ENCODE measurements around the gene DIS3L2. TPM values are rescaled to one million over a fixed set of nuclear protein-coding genes. Genes with fewer than 3 reads are reported as not detected.
"Not testable (repeated sequence)": the region's sequence is repeated elsewhere in the genome, so short reads cannot be mapped to it uniquely, and the experiment has no call there.

Gene DIS3L2
- total RNA-seq, 1 donor from 2014 or later = 33.0 TPM

- no peak for DNase-seq (ENCODE audit: low spot score in 2 of 2)
- no peak for FAIRE-seq
Observed at GRCh38 chr2:232336981-232337720, 375.6 kb downstream of the DIS3L2 start.

DNA sequence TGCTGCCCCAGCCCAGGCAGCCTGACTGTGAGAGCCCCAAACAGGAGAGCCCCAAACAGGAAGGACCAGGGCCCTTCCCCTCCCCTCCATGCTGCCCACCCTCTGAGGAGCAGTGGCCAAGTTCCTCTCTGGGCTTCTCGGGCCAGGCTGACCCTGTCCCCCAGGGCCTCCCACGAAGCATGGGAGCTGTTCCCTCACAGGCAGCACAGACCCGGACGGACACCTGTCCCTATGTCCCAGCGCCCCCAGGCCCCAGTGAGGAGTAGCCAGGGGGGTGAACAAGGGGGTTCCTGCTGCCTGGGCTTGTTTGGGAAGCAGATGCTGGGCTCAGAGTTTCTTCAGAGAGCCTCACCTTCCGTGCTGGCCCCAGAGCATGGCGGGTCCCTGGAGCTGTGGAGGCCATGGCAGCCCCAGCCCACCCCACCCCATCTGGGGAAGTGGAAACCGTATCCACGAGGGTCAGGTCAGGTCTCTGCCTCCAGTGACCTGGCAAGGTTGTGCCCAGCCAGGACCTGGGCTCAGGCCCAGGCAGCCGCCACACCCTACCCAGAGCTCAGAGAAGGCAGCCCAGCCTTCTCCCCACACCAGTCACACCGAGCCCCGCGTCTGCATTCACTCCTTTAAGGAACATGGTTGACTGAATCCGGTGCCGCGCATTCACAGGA is 376.7 kb downstream of the DIS3L2 start:
- DNase-seq (ENCODE audit: low spot score in 2 of 2); FAIRE-seq: not testable (repeated sequence)

GRCh38 chr2:232338759-232339106 is 377.2 kb downstream of the DIS3L2 start:
- no peak for FAIRE-seq
- DNase-seq (ENCODE audit: low spot score in 2 of 2) = no peak

- DNase-seq (ENCODE audit: low spot score in 2 of 2) = no peak
- no peak for FAIRE-seq
Observed at GRCh38 chr2:232339121-232340081, 377.9 kb downstream of the DIS3L2 start.

DNA sequence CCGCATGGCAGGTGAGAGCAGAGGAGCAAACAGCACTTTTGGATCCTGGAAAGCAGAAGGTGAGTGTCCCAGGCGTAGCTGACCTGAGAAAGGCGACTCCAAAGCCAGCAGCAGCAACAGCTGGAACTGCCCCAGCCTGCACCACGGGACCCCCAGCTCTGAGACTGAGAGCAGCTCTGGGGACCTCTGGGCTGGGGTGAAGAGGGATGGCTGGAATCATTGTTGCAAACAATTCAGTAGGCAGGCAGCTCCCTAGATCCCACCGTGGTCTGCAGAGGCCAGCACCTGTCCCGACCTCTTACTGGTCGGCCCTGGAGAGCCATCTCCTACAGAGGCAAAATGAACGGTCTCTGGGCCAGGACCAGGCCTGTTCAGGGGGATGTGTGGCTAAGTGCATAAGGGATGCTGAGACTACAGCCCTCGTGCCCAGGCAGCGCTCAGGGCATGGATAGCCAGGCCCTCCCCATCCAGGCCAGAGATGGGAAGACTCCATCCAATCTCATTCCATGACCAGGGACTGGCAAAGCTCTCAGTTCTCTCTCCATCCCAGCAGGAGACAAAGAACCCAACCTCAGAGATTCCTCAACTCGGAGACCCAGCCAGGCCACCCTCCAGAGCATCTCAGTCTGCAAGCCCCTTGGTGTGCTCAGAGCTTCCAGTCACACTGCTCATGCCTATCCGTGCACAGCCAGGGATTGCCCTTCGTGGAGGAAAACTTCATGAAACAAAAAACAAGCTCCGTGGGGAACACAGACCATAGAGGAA is 378.8 kb downstream of the DIS3L2 start:
- FAIRE-seq (no peak), DNase-seq (ENCODE audit: low spot score in 2 of 2) (no peak)

GRCh38 chr2:232341061-232341738 is 379.7 kb downstream of the DIS3L2 start:
- FAIRE-seq = no peak
- no peak for DNase-seq (ENCODE audit: low spot score in 2 of 2)

DNA sequence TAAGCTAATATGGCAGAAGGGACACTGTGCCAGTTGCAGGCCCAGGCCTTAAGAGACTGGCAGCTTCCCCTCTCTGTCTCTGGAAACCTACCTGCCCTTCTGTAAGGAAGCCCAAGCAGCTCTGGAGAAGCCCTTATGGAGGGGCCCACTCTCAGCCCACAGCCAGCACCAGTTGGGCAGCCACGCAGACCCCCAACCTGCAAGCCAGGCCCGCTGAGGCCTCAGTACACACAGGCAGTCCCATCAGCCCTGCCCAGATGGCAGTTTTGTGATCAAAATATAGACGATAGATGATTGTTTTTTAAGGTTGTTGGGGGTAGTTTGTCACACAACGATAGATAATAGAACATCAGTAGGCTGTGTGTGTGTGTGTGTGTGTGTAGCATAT is 380.2 kb downstream of the DIS3L2 start:
- DNase-seq (ENCODE audit: low spot score in 2 of 2) = no peak
- FAIRE-seq = no peak

DNA sequence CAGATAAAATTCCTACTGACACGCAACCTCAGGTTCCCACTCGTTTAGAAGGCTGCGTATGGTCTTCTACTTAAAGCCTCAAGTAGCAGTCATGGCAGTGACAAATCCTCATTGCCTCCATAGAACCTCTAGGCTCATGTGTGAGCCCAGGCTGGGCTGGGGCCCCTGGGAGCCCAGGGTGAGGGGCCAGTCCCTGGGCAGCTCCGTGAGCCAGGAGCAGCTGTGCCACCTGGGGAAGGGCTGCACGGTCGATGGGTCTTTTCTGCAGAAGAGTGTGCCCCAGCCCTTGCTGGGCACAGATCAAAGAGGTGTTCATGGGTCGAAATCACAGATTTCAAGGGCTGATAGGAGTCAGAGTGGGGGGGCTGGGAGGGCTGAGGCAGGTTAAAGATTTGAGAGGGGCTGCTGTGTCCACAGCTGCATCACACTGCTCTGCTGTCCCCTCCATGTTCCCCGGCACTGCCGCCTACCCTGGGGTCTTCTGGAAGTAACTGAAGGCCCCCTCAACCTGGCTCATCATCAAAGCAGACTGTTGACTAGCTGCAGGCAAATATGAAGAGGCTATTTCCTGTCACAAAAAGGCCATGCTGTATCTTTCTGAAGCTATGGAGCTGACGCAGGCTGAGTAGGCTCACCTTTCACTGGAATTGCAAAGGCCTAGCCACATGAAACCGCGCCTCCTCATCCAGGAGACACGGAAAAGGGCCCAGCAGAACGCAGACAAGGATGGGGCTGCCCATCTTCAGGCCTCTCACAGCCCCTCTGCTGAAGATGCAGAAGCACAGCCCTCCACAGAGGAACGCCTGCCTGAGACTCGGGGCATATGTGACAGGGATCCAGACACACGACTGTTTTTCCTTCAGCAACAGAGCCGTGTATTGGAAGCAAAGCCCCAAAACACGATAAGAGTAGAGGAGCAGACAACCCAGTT is 381.4 kb downstream of the DIS3L2 start:
- DNase-seq (ENCODE audit: low spot score in 2 of 2) = no peak
- no peak for FAIRE-seq

- no peak for FAIRE-seq
- no peak for DNase-seq (ENCODE audit: low spot score in 2 of 2)
Observed at GRCh38 chr2:232343821-232344220, 382.3 kb downstream of the DIS3L2 start.

GRCh38 chr2:232345251-232345650 is 383.7 kb downstream of the DIS3L2 start:
- no peak for DNase-seq (ENCODE audit: low spot score in 2 of 2)
- FAIRE-seq = no peak

- DNase-seq (ENCODE audit: low spot score in 2 of 2) (no peak), FAIRE-seq (no peak)
Observed at GRCh38 chr2:232347369-232347768, 385.9 kb downstream of the DIS3L2 start.

DNA sequence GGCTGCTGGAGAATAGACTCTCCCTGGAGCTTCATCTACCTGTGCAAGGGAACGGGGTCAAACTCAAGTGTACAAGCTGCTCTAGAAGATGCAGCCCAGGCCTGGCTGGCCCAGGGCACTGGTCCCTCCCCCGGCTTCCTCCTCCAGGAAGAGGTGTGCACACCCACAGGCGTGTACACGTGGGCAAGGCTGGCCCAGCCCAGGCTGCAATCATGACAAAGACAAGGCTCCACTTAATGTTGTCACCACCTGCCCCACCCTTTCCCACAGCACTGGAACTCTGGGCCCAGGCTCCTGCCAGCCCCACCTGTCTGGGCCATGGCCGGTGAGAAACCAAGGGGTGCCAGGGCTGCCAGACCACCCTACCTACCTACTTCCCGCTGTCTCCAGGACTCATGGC is 387.4 kb downstream of the DIS3L2 start:
- DNase-seq (ENCODE audit: low spot score in 2 of 2) (no peak), FAIRE-seq (no peak)

- FAIRE-seq = no peak
- DNase-seq (ENCODE audit: low spot score in 2 of 2) = no peak
Observed at GRCh38 chr2:232349546-232349945, 388.0 kb downstream of the DIS3L2 start.

DNA sequence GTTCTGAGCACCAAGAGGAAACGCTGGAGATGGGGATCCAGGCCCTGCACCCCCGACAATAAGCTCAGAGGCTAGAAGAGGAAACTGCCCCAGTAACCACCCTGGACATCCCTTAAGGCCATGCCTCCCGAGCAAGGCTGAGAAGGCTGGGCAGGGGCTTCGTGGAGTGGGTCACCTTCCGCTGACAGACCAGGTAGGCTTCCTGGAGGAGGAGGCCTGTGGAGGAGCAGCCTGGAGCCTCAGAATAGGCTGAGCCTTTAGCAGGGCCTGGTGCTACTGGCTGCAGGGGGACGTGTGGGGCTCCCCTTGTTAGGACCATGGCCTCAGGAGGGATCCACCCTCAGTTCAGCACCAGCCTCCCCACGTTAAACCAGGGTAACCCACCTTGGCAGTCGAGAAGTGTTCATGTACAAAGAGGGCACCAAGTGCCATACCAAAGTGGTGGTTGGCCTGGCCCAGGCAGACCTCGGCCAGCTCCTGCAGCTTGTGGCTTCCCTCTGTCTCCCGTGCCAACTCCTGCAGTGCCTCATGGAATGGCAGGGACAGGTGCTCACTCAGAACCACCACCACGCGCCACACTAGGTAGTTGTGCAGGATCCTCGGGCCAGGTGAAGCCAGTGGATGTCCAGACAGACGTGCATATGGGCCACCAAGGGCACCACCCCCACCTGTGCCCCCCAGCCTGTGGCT is 388.6 kb downstream of the DIS3L2 start:
- DNase-seq (ENCODE audit: low spot score in 2 of 2) = no peak
- FAIRE-seq = no peak

GRCh38 chr2:232350804-232351685 is 389.5 kb downstream of the DIS3L2 start:
- FAIRE-seq = no peak

DNA sequence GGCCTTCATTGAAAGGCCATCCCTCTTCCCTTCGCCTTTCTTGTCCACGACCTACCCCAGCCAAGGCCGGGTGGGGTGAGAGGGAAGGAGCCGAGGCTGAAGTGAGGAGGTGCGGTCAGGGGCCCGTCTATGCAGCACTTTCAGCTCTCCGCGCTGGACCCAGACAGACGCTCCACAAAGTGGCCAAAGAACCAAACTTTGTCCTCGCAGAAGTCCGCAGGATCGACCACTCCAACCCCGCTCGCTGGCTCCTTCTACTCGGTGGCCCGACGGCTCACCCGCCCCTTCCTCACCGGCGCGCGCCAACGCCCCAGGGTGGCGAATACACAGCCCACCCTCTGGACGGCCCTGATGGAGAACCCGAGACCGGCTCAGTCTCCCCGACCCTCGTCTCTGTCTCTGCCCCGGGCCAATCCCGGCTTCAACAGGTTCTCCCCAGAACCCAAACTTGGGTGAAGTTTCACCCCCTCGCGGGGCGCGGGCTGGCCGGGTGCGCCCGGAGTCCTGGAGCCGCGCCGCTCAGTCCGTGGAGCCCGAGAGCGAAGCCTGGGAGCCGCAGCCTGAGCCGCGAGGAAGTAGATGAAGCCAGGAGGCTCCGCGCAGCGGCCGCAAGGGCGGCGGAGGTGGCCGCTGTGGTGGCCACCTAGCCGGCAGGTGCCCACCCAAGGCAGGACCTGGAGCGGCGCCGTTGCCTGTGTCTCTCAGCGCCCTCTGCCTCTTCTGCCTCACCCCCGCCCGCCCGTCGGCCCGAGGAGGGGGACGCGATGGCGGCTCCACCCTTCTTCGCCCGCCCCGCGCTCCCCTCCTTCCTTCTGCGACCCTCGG is 390.4 kb downstream of the DIS3L2 start:
- no peak for DNase-seq (ENCODE audit: low spot score in 2 of 2)

More at GRCh38 chr2:232350804-232351685, 389.5 kb downstream of the DIS3L2 start:
- DNase-seq (ENCODE audit: low spot score in 2 of 2) = no peak

More for the DNA sequence above, 390.4 kb downstream of the DIS3L2 start:
- FAIRE-seq = no peak

Measured in frontal cortex (tissue), 4 donors.